K562 (cell line): Measurements from ENCODE around the gene CTDSPL. TPM values are rescaled to one million over a fixed set of nuclear protein-coding genes. Genes with fewer than 3 reads are reported as not detected.

Source experiments
- ATAC-seq: fragments of 200-7000 bp; cut with Tn5 transposase; 3 replicates; pipeline ENCODE4 v1.9.1; 2020; ENCODE audit warnings: moderate library complexity
- BruUV-seq: library from RNA; stranded (reverse); fragments of 400-500 nt; replicated peaks from 2 replicates; lab custom pipeline; 2021; lab: Mats Ljungman, UMichigan
- CTCF ChIA-PET: fragments of 300-600 bp; formaldehyde crosslinking; extraction: SDS; loops from one replicate; lab custom pipeline; 2021; ENCODE audit warnings: low intra/inter-chr PET ratio; lab: Yijun Ruan, JAX
- POLR2A ChIA-PET: fragments of 300-600, 350-650 bp; sonication (Branson Sonifier 250); formaldehyde crosslinking; extraction: SDS; loops from one replicate; lab custom pipeline; 2021; ENCODE audit warnings: antibody characterized with exemption, inconsistent platforms; lab: Yijun Ruan, JAX
- DNase-seq, 4 experiments: peaks; one replicate each; pipeline versions ENCODE4 v3.0.0 to v3.0.0-alpha.2; 2011 to 2018; ENCODE audit warnings: low spot score in 3 of 4, mixed read lengths in 3 of 4; ENCODE audit errors: extremely low read depth in 1 of 4
- FAIRE-seq: peaks from 2 replicates; lab custom pipeline; 2011; peaks lifted over from hg19 to GRCh38; lab: Jason Lieb, UNC
- H2AFZ ChIP-seq: 2 replicates; pipeline ENCODE4 v1.6.0; 2011; ENCODE audit warnings: low read depth, low read length, control low read depth, inconsistent platforms
- H3K27ac ChIP-seq: fragments of 200-600 bp; 3 replicates; pipeline ENCODE4 v1.8.0; 2011; ENCODE audit warnings: low read depth, mild to moderate bottlenecking, control low read depth, inconsistent platforms, low read length, moderate library complexity, mixed read lengths; ENCODE audit errors: extremely low read depth
- H3K27me3 ChIP-seq, 2 experiments: fragments of 300-600 bp in 1 of 2; 2 replicates in 1 of 2; 3 replicates in 1 of 2; pipeline versions ENCODE4 v1.6.0 to v1.8.0; 2011; ENCODE audit warnings: inconsistent platforms in 2 of 2, low read length in 2 of 2, mild to moderate bottlenecking in 1 of 2, mixed read lengths in 1 of 2, moderate library complexity in 1 of 2; ENCODE audit not compliant: control insufficient read depth in 2 of 2, insufficient read depth in 2 of 2
- H3K36me3 ChIP-seq: fragments of 300-600 bp; 3 replicates; pipeline ENCODE4 v1.8.0; 2011; ENCODE audit warnings: mild to moderate bottlenecking, low read length, inconsistent platforms; ENCODE audit not compliant: control insufficient read depth, insufficient read depth
- H3K4me1 ChIP-seq, 2 experiments: fragments of 200-600 bp in 1 of 2; replicated peaks in 1 of 2; 2 replicates in 1 of 2; 3 replicates in 1 of 2; pipeline versions ENCODE4 v1.5.1 to v1.8.0; 2011; ENCODE audit warnings: inconsistent platforms in 2 of 2, low read length in 2 of 2, mild to moderate bottlenecking in 1 of 2, mixed read lengths in 1 of 2, moderate library complexity in 1 of 2; ENCODE audit not compliant: control insufficient read depth in 2 of 2, insufficient read depth in 2 of 2
- H3K4me2 ChIP-seq: 2 replicates; pipeline ENCODE4 v1.6.1; 2011; ENCODE audit warnings: low read length, control low read depth, inconsistent platforms, mixed read lengths; ENCODE audit not compliant: insufficient read depth
- H3K4me3 ChIP-seq: fragments of 200-600 bp; sonication (generic), shearing (Covaris generic); 2 replicates; pipeline ENCODE4 v1.5.1; 2016; ENCODE audit warnings: control low read depth, inconsistent platforms
- H3K79me2 ChIP-seq: fragments of 200-600 bp; 3 replicates; pipeline ENCODE4 v1.8.0; 2011; ENCODE audit warnings: low read length, inconsistent platforms; ENCODE audit not compliant: control insufficient read depth, insufficient read depth
- H3K9ac ChIP-seq, 2 experiments: 2 replicates each; pipeline versions ENCODE4 v1.6.0 to v1.6.1; 2011; ENCODE audit warnings: low read depth in 2 of 2, low read length in 2 of 2, control low read depth in 1 of 2, inconsistent platforms in 1 of 2, mild to moderate bottlenecking in 1 of 2, mixed read lengths in 1 of 2; ENCODE audit not compliant: insufficient read depth in 1 of 2
- H3K9me1 ChIP-seq: one replicate; pipeline ENCODE4 v1.6.0; 2011; ENCODE audit warnings: inconsistent platforms, mild to moderate bottlenecking, low read length, moderate library complexity; ENCODE audit not compliant: control insufficient read depth, insufficient read depth
- H3K9me3 ChIP-seq: replicated peaks from 2 replicates; pipeline ENCODE4 v1.5.1; 2011; ENCODE audit warnings: low read depth, low read length, inconsistent platforms; ENCODE audit not compliant: control insufficient read depth, insufficient read depth
- H4K20me1 ChIP-seq: replicated peaks from 2 replicates; pipeline ENCODE4 v1.6.1; 2011; ENCODE audit warnings: low read length, inconsistent platforms, mixed read lengths; ENCODE audit not compliant: control insufficient read depth, insufficient read depth
- CEBPB ChIP-seq: fragments of 450-650 bp; IDR thresholded peaks from 2 replicates; pipeline ENCODE4 v1.6.1; 2016; ENCODE audit warnings: missing genetic modification characterization, missing compliant biosample characterization
- CHD4 ChIP-seq: fragments of 200-600 bp; sonication (generic); IDR thresholded peaks from 3 replicates; pipeline ENCODE4 v1.6.1; 2012; ENCODE audit warnings: low read depth, mild to moderate bottlenecking, mixed read lengths, low read length, inconsistent platforms; ENCODE audit not compliant: insufficient read depth, insufficient replicate concordance, poor library complexity, severe bottlenecking
- FOXO4 ChIP-seq: fragments of 450-650 bp; formaldehyde crosslinking; IDR thresholded peaks from 2 replicates; pipeline ENCODE4 v1.4.0; 2020; ENCODE audit warnings: mild to moderate bottlenecking, moderate library complexity
- NR2C2 ChIP-seq, 2 experiments: fragments of 200-800 bp in 1 of 2; sonication (Bioruptor generic) in 1 of 2; sonication (generic) in 1 of 2; formaldehyde crosslinking in 1 of 2; IDR thresholded peaks; 2 replicates each; pipeline versions ENCODE4 v1.6.1 to v1.8.0; 2016 to 2022; ENCODE audit warnings: mild to moderate bottlenecking in 1 of 2, missing compliant biosample characterization in 1 of 2, missing genetic modification characterization in 1 of 2, missing genetic modification reagents in 1 of 2
- RBBP5 ChIP-seq: fragments of 200-600 bp; sonication (generic); IDR thresholded peaks from 2 replicates; pipeline ENCODE4 v1.6.1; 2012; ENCODE audit warnings: borderline replicate concordance, mild to moderate bottlenecking, low read length, control low read depth, inconsistent platforms; ENCODE audit not compliant: insufficient read depth, poor library complexity, severe bottlenecking
- SRSF9 ChIP-seq: fragments of 200-400 bp; formaldehyde crosslinking; IDR thresholded peaks from 2 replicates; pipeline ENCODE4 v1.6.1; 2017; ENCODE audit warnings: low read depth, low read length, borderline replicate concordance
- ZBTB34 ChIP-seq: fragments of 250-450 bp; sonication (Bioruptor Pico); IDR thresholded peaks from 2 replicates; pipeline ENCODE4 v1.8.0; 2021; ENCODE audit warnings: mild to moderate bottlenecking, moderate library complexity
- WGBS: fragments of 100-300 bp; shearing (Covaris generic); methylation state at CpG from one replicate; pipeline ENCODE4 v1.1.6; 2016; ENCODE audit warnings: low coverage, mixed read lengths; ENCODE audit not compliant: insufficient coverage; ENCODE audit errors: missing lambda C conversion rate; 5-methylcytosine and 5-hydroxymethylcytosine counted together
- in situ Hi-C: fragments of 300-500 bp; cut with MboI; formaldehyde crosslinking; loops from 4 replicates; pipeline ENCODE4 v1.15.0; 2018; ENCODE audit warnings: inconsistent platforms, mixed read lengths
- intact Hi-C: fragments of 100-400 bp; cut with micrococcal nuclease; formaldehyde crosslinking; loops from 2 replicates; pipeline ENCODE4 v1.14.2; 2022
- polyA plus RNA-seq, 8 experiments: library from polyadenylated mRNA; depleted of rRNA in 4 of 8; stranded (reverse) in 5 of 8; unstranded in 3 of 8; fragments of >200 nt; fragmentation: Nextera tagmentation in 2 of 8; fragmentation: Illumina TruSeq in 1 of 8; extraction: Ambion mirVana in 2 of 8; extraction: Trizol in 1 of 8; gene quantifications; 2 replicates each; pipeline versions ENCODE4 v1.2.1 to v1.2.3, GENCODE V29; 2011 to 2014; ENCODE audit warnings: inconsistent platforms in 1 of 8, missing spikeins in 1 of 8
- total RNA-seq, 7 experiments: library from RNA; depleted of rRNA in 6 of 7; stranded (reverse); fragments of >200 nt in 6 of 7; fragmentation: Illumina TruSeq in 2 of 7; extraction: Trizol in 2 of 7; gene quantifications; 2 replicates each; pipeline versions ENCODE4 v1.2.1 to v1.2.3, GENCODE V29; 2011 to 2021; ENCODE audit warnings: low replicate concordance in 1 of 7
- TF ChIP-seq, protein P1 (sequence below): fragments of 250-450 bp; sonication (Bioruptor Pico); IDR thresholded peaks from 2 replicates; pipeline ENCODE4 v1.8.0; 2021; ENCODE audit warnings: moderate library complexity, mild to moderate bottlenecking, inconsistent platforms
- TF ChIP-seq, protein P2 (sequence below): fragments of 250-450 bp; sonication (Bioruptor Pico); IDR thresholded peaks from 2 replicates; pipeline ENCODE4 v1.4.0; 2020; ENCODE audit warnings: borderline replicate concordance
- TF ChIP-seq, protein P3 (sequence below): fragments of 200-400 bp; formaldehyde crosslinking; IDR thresholded peaks from 2 replicates; pipeline ENCODE4 v1.6.1; 2017; ENCODE audit warnings: mild to moderate bottlenecking, low read depth, low read length, moderate library complexity
- TF ChIP-seq, protein P4 (sequence below), 2 experiments: fragments of 450-650 bp in 1 of 2; sonication (generic) in 1 of 2; formaldehyde crosslinking in 1 of 2; IDR thresholded peaks in 1 of 2; conservative IDR thresholded peaks in 1 of 2; 2 replicates each; pipeline versions ENCODE4 v1.6.1 to v1.8.1; 2016 to 2023; ENCODE audit warnings: mild to moderate bottlenecking in 2 of 2, moderate library complexity in 2 of 2, inconsistent platforms in 1 of 2, missing genetic modification reagents in 1 of 2

Gene CTDSPL
- total and polyA plus RNA-seq, 9 of the 15 experiments (the other 6 are each of a cell fraction or from before 2014, with no cell fraction given), result 5.1 to 19.3 (median 11.3) TPM

DNA sequence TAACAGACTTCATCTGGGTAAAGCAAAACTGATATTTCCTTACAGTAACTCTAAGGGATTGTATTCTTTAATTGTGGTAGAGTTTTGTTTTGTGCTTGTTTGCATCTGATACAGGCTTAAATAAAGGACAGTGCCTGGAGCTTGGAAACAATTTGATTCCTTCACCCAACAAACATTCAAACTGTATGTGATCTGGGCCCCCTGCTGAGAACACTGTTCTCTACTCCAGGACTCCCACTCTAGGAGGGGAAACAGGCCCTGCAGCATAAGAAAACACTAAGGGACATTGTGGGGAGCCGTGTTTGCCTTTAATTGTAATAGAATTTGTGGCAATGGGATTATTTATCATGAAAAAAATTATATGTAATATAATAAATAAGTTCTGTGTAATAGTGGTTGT, 56.9 kb downstream of the CTDSPL start:
- Histone ChIP-seq H3K27me3 (peaks cover 0 to 15% of the 10 kb centered on the region in 2 experiments; a peak in 1 of 5 replicates), H2AFZ (no peak overlapping the region), H3K9ac (no peak overlapping the region), H3K36me3 (no peaks in the 10 kb centered on the region), H3K4me3 (no peak overlapping the region), H3K4me2 (no peak overlapping the region), H3K27ac (no peak overlapping the region), H3K9me1 (no peaks in the 10 kb centered on the region), H4K20me1 (0 out of 2 replicates have a peak, but pooled peaks cover 3% of the 10 kb centered on the region), H3K79me2 (no peaks in the 10 kb centered on the region), H3K9me3 (no peaks in the 10 kb centered on the region), H3K4me1 (peaks cover 0 to 8% of the 10 kb centered on the region in 2 experiments; a peak in 2 of 5 replicates)
- no TSS peak for BruUV-seq
- in situ Hi-C loops, result no loop called here
- FAIRE-seq, result no peak
- ChIA-PET CTCF (no interaction called here), POLR2A (interaction anchor here (0.6 to 0.9 kb wide), 2 partner anchors 12 to 252 kb away, joined by 3 read pairs; no protein-coding TSS in a partner anchor)
- no peak for DNase-seq
- ATAC-seq, result no peak
- intact Hi-C loops, result no loop called here
- 21% methylated on average over 1 of the region's 1 CpG for WGBS
- TF ChIP-seq, protein P1, sequence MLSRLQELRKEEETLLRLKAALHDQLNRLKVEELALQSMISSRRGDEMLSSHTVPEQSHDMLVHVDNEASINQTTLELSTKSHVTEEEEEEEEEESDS (CRISPR knock-in tag), result no peak
- TF ChIP-seq FOXO4 (CRISPR knock-in tag), result no peak
- TF ChIP-seq, protein P2, sequence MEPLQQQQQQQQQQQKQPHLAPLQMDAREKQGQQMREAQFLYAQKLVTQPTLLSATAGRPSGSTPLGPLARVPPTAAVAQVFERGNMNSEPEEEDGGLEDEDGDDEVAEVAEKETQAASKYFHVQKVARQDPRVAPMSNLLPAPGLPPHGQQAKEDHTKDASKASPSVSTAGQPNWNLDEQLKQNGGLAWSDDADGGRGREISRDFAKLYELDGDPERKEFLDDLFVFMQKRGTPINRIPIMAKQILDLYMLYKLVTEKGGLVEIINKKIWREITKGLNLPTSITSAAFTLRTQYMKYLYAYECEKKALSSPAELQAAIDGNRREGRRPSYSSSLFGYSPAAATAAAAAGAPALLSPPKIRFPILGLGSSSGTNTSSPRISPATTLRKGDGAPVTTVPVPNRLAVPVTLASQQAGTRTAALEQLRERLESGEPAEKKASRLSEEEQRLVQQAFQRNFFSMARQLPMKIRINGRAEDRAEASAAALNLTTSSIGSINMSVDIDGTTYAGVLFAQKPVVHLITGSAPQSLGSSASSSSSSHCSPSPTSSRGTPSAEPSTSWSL (CRISPR knock-in tag), result no peak
- no peak for TF ChIP-seq CEBPB
- TF ChIP-seq RBBP5, result no peak
- TF ChIP-seq SRSF9, result no peak
- no peak for TF ChIP-seq CHD4
- TF ChIP-seq, protein P3, sequence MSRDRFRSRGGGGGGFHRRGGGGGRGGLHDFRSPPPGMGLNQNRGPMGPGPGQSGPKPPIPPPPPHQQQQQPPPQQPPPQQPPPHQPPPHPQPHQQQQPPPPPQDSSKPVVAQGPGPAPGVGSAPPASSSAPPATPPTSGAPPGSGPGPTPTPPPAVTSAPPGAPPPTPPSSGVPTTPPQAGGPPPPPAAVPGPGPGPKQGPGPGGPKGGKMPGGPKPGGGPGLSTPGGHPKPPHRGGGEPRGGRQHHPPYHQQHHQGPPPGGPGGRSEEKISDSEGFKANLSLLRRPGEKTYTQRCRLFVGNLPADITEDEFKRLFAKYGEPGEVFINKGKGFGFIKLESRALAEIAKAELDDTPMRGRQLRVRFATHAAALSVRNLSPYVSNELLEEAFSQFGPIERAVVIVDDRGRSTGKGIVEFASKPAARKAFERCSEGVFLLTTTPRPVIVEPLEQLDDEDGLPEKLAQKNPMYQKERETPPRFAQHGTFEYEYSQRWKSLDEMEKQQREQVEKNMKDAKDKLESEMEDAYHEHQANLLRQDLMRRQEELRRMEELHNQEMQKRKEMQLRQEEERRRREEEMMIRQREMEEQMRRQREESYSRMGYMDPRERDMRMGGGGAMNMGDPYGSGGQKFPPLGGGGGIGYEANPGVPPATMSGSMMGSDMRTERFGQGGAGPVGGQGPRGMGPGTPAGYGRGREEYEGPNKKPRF, result no peak
- TF ChIP-seq NR2C2 (CRISPR knock-in tag; IDR thresholded peaks at IDR 0.05), result no peak
- no peak for TF ChIP-seq NR2C2 (tag; IDR thresholded peaks at IDR 0.05)
- TF ChIP-seq, protein P4, sequence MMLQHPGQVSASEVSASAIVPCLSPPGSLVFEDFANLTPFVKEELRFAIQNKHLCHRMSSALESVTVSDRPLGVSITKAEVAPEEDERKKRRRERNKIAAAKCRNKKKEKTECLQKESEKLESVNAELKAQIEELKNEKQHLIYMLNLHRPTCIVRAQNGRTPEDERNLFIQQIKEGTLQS (IDR thresholded peaks at IDR 0.05), result no peak
- TF ChIP-seq, protein P4 (CRISPR knock-in tag; conservative IDR thresholded peaks at IDR 0.05), result no peak
- TF ChIP-seq ZBTB34 (CRISPR knock-in tag), result no peak
